NCI-H2171 treated with DMSO at 0.1 percent for 48 hours (cell line): ENCODE measurements around the gene SPDEF.

Source experiments
- DNase-seq: peaks from one replicate; lab custom pipeline; 2025; lab: John Stamatoyannopoulos, UW

The SPDEF gene

GRCh38 chr6:34527751-34528670 lies 28.1 kb downstream of the SPDEF start:
- DNase-seq = peak; percentile 55

- DNase-seq = peak; percentile 94
These were observed 29.0 kb downstream of the SPDEF start for GRCh38 chr6:34526992-34527728.

- no peak for DNase-seq
These were observed 29.7 kb downstream of the SPDEF start for GRCh38 chr6:34526241-34526972.

GRCh38 chr6:34525431-34526175 lies 30.5 kb downstream of the SPDEF start:
- DNase-seq = no peak

- DNase-seq = no peak
These were observed 31.2 kb downstream of the SPDEF start for GRCh38 chr6:34524971-34525370.

- peak; percentile 30 for DNase-seq
These were observed 31.6 kb downstream of the SPDEF start for GRCh38 chr6:34524499-34524898.

- DNase-seq = no peak
These were observed 32.5 kb downstream of the SPDEF start for GRCh38 chr6:34523441-34524206.

GRCh38 chr6:34522761-34523160 lies 33.4 kb downstream of the SPDEF start:
- no peak for DNase-seq

GRCh38 chr6:34521463-34522285 lies 34.5 kb downstream of the SPDEF start:
- no peak for DNase-seq

- no peak for DNase-seq
These were observed 35.3 kb downstream of the SPDEF start for GRCh38 chr6:34520645-34521462.

GRCh38 chr6:34519971-34520644 lies 36.0 kb downstream of the SPDEF start:
- DNase-seq = no peak

GRCh38 chr6:34518669-34519365 lies 37.3 kb downstream of the SPDEF start:
- no peak for DNase-seq

- DNase-seq = no peak
These were observed 38.2 kb downstream of the SPDEF start for GRCh38 chr6:34517966-34518365.

- no peak for DNase-seq
These were observed 38.7 kb downstream of the SPDEF start for GRCh38 chr6:34517461-34517881.

GRCh38 chr6:34516391-34517324 lies 39.5 kb downstream of the SPDEF start:
- no peak for DNase-seq

GRCh38 chr6:34515473-34516387 lies 40.4 kb downstream of the SPDEF start:
- DNase-seq = no peak
